Skin epidermis (tissue), 12 donors: Measurements from ENCODE around the gene RPS6KA6.
"Not testable (repeated sequence)": the region's sequence is repeated elsewhere in the genome, so short reads cannot be mapped to it uniquely, and the experiment has no call there.

ENCODE experiments used
- H3K27ac ChIP-seq, 21 experiments: fragments of 200-600 bp; sonication (generic) in 11 of 21; one replicate each; pipeline ENCODE4 v1.5.0; 2020; ENCODE audit warnings: mild to moderate bottlenecking in 3 of 21, inconsistent platforms in 2 of 21, moderate library complexity in 2 of 21
- H3K4me3 ChIP-seq, 7 experiments: fragments of 200-600 bp; sonication (generic) in 2 of 7; one replicate each; pipeline ENCODE4 v1.5.0; 2020; ENCODE audit warnings: inconsistent platforms in 2 of 7, mild to moderate bottlenecking in 2 of 7, moderate library complexity in 1 of 7

The RPS6KA6 gene

GRCh38 chrX:84168095-84168494, 19.9 kb downstream of the RPS6KA6 start:
- Histone ChIP-seq H3K4me3 (no peak overlapping the region), H3K27ac (no peak overlapping the region)

- Histone ChIP-seq H3K4me3 (no peak overlapping the region), H3K27ac (no peak overlapping the region)
Measured at GRCh38 chrX:84165711-84166110, 22.3 kb downstream of the RPS6KA6 start.

GRCh38 chrX:84162401-84162800, 25.6 kb downstream of the RPS6KA6 start:
- Histone ChIP-seq H3K27ac (no peak overlapping the region), H3K4me3 (no peak overlapping the region)

GRCh38 chrX:84161641-84162040, 26.4 kb downstream of the RPS6KA6 start:
- Histone ChIP-seq H3K27ac (no peak overlapping the region), H3K4me3 (no peak overlapping the region)

GRCh38 chrX:84160736-84161135, 27.3 kb downstream of the RPS6KA6 start:
- Histone ChIP-seq H3K27ac (no peak overlapping the region), H3K4me3 (no peak overlapping the region)

GRCh38 chrX:84156821-84157220, 31.2 kb downstream of the RPS6KA6 start:
- H3K27ac ChIP-seq: no peak overlapping the region
- no peak overlapping the region for H3K4me3 ChIP-seq

GRCh38 chrX:84155938-84156337, 32.1 kb downstream of the RPS6KA6 start:
- Histone ChIP-seq H3K4me3 (no peak overlapping the region), H3K27ac (no peak overlapping the region)

GRCh38 chrX:84153538-84153937, 34.5 kb downstream of the RPS6KA6 start:
- H3K27ac ChIP-seq: no peak overlapping the region
- no peak overlapping the region for H3K4me3 ChIP-seq

- Histone ChIP-seq H3K27ac (no peak overlapping the region), H3K4me3 (no peak overlapping the region)
Measured at GRCh38 chrX:84144991-84145390, 43.0 kb downstream of the RPS6KA6 start.

GRCh38 chrX:84144281-84144680, 43.7 kb downstream of the RPS6KA6 start:
- no peak overlapping the region for H3K27ac ChIP-seq

GRCh38 chrX:84133023-84133422, 55.0 kb downstream of the RPS6KA6 start:
- H3K27ac ChIP-seq: no peak overlapping the region
- no peak overlapping the region for H3K4me3 ChIP-seq

More at GRCh38 chrX:84144281-84144680, 43.7 kb downstream of the RPS6KA6 start:
- H3K4me3 ChIP-seq: no peak overlapping the region

GRCh38 chrX:84123585-84123984, 64.4 kb downstream of the RPS6KA6 start:
- no peak overlapping the region for H3K27ac ChIP-seq
- no peak overlapping the region for H3K4me3 ChIP-seq

GRCh38 chrX:84118769-84119168, 69.2 kb downstream of the RPS6KA6 start:
- Histone ChIP-seq H3K27ac (peak overlapping the region in 1 of 21 experiments; percentile 23), H3K4me3 (no peak overlapping the region)

- Histone ChIP-seq H3K27ac (peak overlapping the region in 1 of 21 experiments; percentile 23), H3K4me3 (no peak overlapping the region)
Measured at GRCh38 chrX:84118315-84118714, 69.7 kb downstream of the RPS6KA6 start.

GRCh38 chrX:84108584-84108983, 79.4 kb downstream of the RPS6KA6 start:
- Histone ChIP-seq H3K27ac (no peak overlapping the region), H3K4me3 (no peak overlapping the region)

- Histone ChIP-seq H3K4me3 (no peak overlapping the region), H3K27ac (no peak overlapping the region)
Measured at GRCh38 chrX:84099120-84099519, 88.9 kb downstream of the RPS6KA6 start.

- not testable (repeated sequence) for H3K4me3 ChIP-seq
- H3K27ac ChIP-seq: peak overlapping the region in 1 of 21 experiments; percentile 7
Measured at GRCh38 chrX:84079479-84080197, 108.4 kb downstream of the RPS6KA6 start.

- Histone ChIP-seq H3K27ac (peak overlapping the region in 1 of 21 experiments; percentile 7), H3K4me3 (no peak overlapping the region)
Measured at GRCh38 chrX:84078991-84079390, 109.0 kb downstream of the RPS6KA6 start.

GRCh38 chrX:84064814-84065213, 123.2 kb downstream of the RPS6KA6 start:
- H3K27ac ChIP-seq: no peak overlapping the region

GRCh38 chrX:84064164-84064563, 123.8 kb downstream of the RPS6KA6 start:
- H3K27ac ChIP-seq: no peak overlapping the region
- H3K4me3 ChIP-seq: no peak overlapping the region

More at GRCh38 chrX:84064814-84065213, 123.2 kb downstream of the RPS6KA6 start:
- H3K4me3 ChIP-seq: no peak overlapping the region

- H3K4me3 ChIP-seq: no peak overlapping the region
Measured at GRCh38 chrX:84047339-84047738, 140.7 kb downstream of the RPS6KA6 start.

More at GRCh38 chrX:84047339-84047738, 140.7 kb downstream of the RPS6KA6 start:
- no peak overlapping the region for H3K27ac ChIP-seq
